Natural killer cell (primary cell): Measurements from ENCODE around the gene AURKB. TPM values are rescaled to one million over a fixed set of nuclear protein-coding genes. Genes with fewer than 3 reads are reported as not detected.
A peak's percentile ranks its signal among the peaks of the same experiment; 100 is the strongest.

Experiments used
- ATAC-seq, 3 donors: fragments of 150-1000 bp in 2 of 3; fragments of 200-7000 bp in 1 of 3; cut with Tn5 transposase; 1 replicate in 1 of 3; 2 replicates in 2 of 3; pipeline ENCODE4 v1.10.0; 2021; ENCODE audit warnings: mild to moderate bottlenecking in 2 of 3, moderate library complexity in 2 of 3
- DNase-seq, 2 donors: peaks; one replicate each; pipeline versions ENCODE4 v3.0.0 to v3.0.0-alpha.2; 2013 to 2021; ENCODE audit warnings: mixed read lengths in 1 of 2
- H3K27ac ChIP-seq: one replicate; pipeline ENCODE4 v1.5.1; 2013; ENCODE audit warnings: mild to moderate bottlenecking, low read length
- H3K27me3 ChIP-seq: one replicate; pipeline ENCODE4 v1.6.1; 2013; ENCODE audit warnings: low read length; ENCODE audit not compliant: control insufficient read depth, insufficient read depth
- H3K36me3 ChIP-seq: one replicate; pipeline ENCODE4 v1.6.1; 2013; ENCODE audit warnings: low read length; ENCODE audit not compliant: control insufficient read depth, insufficient read depth
- H3K4me1 ChIP-seq: one replicate; pipeline ENCODE4 v1.6.1; 2013; ENCODE audit warnings: low read length; ENCODE audit not compliant: control insufficient read depth, insufficient read depth
- H3K4me3 ChIP-seq: one replicate; pipeline ENCODE4 v1.5.1; 2013; ENCODE audit warnings: low read length
- H3K9me3 ChIP-seq: one replicate; pipeline ENCODE4 v1.6.1; 2013; ENCODE audit warnings: low read length; ENCODE audit not compliant: control insufficient read depth, insufficient read depth
- H3K27ac Mint-ChIP-seq, 2 donors: one replicate each; pipeline ENCODE4 v1.8.0; 2022; ENCODE audit warnings: mild to moderate bottlenecking in 2 of 2, mixed read lengths in 2 of 2, moderate library complexity in 1 of 2
- H3K27me3 Mint-ChIP-seq, 2 donors: one replicate each; pipeline ENCODE4 v1.8.0; 2022; ENCODE audit warnings: low read depth in 2 of 2, mixed read lengths in 2 of 2
- H3K36me3 Mint-ChIP-seq: one replicate; pipeline ENCODE4 v1.8.0; 2022; ENCODE audit warnings: mixed read lengths
- H3K4me1 Mint-ChIP-seq, 2 donors: one replicate each; pipeline ENCODE4 v1.8.0; 2022; ENCODE audit warnings: mixed read lengths in 2 of 2
- H3K4me3 Mint-ChIP-seq: one replicate; pipeline ENCODE4 v1.8.0; 2022; ENCODE audit warnings: mild to moderate bottlenecking, moderate library complexity, mixed read lengths
- H3K9me3 Mint-ChIP-seq, 2 donors: one replicate each; pipeline ENCODE4 v1.8.0; 2022; ENCODE audit warnings: mixed read lengths in 2 of 2
- WGBS: methylation state at CpG from one replicate; pipeline ENCODE4 v1.1.7; 2013; ENCODE audit warnings: missing lambda C conversion rate; ENCODE audit not compliant: insufficient coverage; 5-methylcytosine and 5-hydroxymethylcytosine counted together
- intact Hi-C: fragments of 100-400 bp; cut with micrococcal nuclease; formaldehyde crosslinking; loops from one replicate; pipeline ENCODE4 v1.14.2; 2022
- total RNA-seq, 4 donors: library from RNA; stranded (reverse); fragments of 120-200 nt in 1 of 4; gene quantifications; one replicate each; pipeline versions ENCODE4 v1.2.3 to v1.2.4, GENCODE V29; 2013 to 2022
- TF ChIP-seq, protein P1 (sequence below): fragments of 200-600 bp; IDR thresholded peaks from one replicate; pipeline ENCODE4 v1.8.0; 2022; ENCODE audit warnings: antibody characterized with exemption

The AURKB gene
- total RNA-seq, 3 donors from 2014 or later (not counting 1 experiment from before 2014, with no cell fraction given), result 2.1 to 4.8 (median 4.1) TPM

DNA sequence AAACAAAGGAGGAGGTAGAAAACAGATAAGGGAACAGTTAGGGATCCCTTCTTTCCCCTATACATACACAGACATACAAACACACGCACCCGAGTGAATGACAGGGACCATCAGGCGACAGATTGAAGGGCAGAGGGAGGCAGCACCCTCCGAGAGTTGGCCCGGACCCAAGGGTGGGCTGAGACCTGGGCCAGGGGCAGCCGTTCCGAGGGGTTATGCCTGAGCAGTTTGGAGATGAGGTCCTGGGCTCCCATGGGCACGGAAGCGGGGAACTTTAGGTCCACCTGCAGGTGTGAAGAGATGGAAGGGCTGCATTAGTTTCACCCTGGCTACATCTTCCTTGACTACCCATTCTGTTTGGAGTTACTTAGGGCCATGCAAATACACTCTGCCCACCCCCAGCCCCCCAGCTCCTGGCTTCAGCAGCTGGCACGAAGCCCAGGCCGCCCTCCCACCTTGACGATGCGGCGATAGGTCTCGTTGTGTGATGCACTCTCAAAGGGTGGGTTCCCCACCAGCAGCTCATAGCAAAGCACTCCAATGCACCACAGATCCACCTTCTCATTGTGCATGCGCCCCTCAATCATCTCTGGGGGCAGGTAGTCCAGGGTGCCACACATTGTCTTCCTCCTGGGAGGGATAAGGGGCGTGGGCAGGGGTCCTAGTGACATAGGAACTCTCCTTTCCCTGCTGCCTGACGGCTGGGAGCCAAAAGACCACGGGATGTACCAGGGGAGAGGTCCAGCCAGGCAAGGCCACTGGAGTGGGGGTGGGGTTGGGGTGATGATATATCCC is 5.4 kb downstream of the AURKB start:
- TF ChIP-seq, protein P1, sequence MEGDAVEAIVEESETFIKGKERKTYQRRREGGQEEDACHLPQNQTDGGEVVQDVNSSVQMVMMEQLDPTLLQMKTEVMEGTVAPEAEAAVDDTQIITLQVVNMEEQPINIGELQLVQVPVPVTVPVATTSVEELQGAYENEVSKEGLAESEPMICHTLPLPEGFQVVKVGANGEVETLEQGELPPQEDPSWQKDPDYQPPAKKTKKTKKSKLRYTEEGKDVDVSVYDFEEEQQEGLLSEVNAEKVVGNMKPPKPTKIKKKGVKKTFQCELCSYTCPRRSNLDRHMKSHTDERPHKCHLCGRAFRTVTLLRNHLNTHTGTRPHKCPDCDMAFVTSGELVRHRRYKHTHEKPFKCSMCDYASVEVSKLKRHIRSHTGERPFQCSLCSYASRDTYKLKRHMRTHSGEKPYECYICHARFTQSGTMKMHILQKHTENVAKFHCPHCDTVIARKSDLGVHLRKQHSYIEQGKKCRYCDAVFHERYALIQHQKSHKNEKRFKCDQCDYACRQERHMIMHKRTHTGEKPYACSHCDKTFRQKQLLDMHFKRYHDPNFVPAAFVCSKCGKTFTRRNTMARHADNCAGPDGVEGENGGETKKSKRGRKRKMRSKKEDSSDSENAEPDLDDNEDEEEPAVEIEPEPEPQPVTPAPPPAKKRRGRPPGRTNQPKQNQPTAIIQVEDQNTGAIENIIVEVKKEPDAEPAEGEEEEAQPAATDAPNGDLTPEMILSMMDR, result no peak
- 93% methylated on average over 19 of the region's 19 CpGs for whole genome bisulfite sequencing
- H3K9me3 ChIP-seq, result no peaks in the 10 kb centered on the region
- Mint-ChIP-seq H3K9me3 (no peaks in the 10 kb centered on the region), H3K27ac (no peak overlapping the region), H3K27me3 (no peaks in the 10 kb centered on the region), H3K4me1 (peaks cover 6 to 12% of the 10 kb centered on the region in 2 donors), H3K36me3 (no peaks in the 10 kb centered on the region), H3K4me3 (no peak overlapping the region)
- no peak for ATAC-seq
- H3K4me1 ChIP-seq, result peaks cover 11% of the 10 kb centered on the region
- H3K27me3 ChIP-seq, result no peaks in the 10 kb centered on the region
- no peak overlapping the region for H3K4me3 ChIP-seq
- intact Hi-C loops, result no loop called here
- DNase-seq, result no peak
- H3K27ac ChIP-seq, result no peak overlapping the region
- H3K36me3 ChIP-seq, result no peaks in the 10 kb centered on the region

DNA sequence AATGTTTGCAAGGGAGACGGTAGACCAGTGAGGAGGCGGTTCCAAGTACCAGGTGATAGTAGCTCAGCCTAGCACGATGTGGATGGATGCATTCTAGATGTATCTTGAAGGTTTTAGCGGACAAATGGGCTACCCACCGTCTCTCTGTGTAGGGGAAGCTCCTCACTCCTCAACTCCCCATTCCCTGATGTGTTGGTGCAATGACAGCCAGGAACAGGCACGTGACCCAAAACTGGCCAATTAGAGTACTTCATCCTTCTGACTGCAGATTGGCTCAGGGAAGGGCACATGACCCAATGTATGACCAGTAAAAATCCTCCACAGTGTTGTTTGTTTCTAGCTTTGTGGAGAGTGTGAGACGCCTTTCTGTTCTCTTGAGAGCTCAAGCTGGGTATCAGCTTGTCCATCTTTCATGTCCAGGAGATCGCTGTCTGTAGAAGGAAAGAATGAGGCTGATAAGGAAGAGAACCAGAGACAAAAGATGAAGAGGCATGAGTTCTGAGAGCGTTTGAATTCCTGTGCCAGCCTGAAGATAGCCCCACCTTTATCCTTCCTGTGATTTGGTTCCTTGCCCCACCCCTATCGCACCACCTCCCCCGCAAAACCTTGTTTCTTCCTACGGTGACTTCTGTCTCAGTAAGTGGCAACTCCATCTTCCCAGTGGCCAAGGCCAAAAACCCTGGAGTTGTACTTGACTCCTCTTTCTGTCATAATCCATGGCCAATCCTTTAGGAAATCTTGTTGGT is 18.1 kb downstream of the AURKB start:
- WGBS, result 28% methylated on average over 11 of the region's 12 CpGs
- H3K36me3 Mint-ChIP-seq, result no peaks in the 10 kb centered on the region
- H3K27me3 Mint-ChIP-seq, result no peaks in the 10 kb centered on the region
- DNase-seq (peak; percentile 41 to 80), ATAC-seq (peak; percentile 23 to 42 (median 41))
- Histone ChIP-seq H3K4me1 (peaks cover 51% of the 10 kb centered on the region), H3K36me3 (no peaks in the 10 kb centered on the region), H3K27ac (peak overlapping the region; percentile 72), H3K9me3 (no peaks in the 10 kb centered on the region), H3K27me3 (no peaks in the 10 kb centered on the region), H3K4me3 (peak overlapping the region; percentile 17)
- H3K27ac Mint-ChIP-seq, result no peak overlapping the region
- intact Hi-C loops, result loop anchor here (1.0 kb wide), 1 partner anchor 8 kb away; no protein-coding TSS in a partner anchor
- TF ChIP-seq, protein P1, result no peak
- H3K4me1 Mint-ChIP-seq, result peaks cover 13% of the 10 kb centered on the region in 2 donors
- no peak overlapping the region for H3K4me3 Mint-ChIP-seq
- H3K9me3 Mint-ChIP-seq, result no peaks in the 10 kb centered on the region

DNA sequence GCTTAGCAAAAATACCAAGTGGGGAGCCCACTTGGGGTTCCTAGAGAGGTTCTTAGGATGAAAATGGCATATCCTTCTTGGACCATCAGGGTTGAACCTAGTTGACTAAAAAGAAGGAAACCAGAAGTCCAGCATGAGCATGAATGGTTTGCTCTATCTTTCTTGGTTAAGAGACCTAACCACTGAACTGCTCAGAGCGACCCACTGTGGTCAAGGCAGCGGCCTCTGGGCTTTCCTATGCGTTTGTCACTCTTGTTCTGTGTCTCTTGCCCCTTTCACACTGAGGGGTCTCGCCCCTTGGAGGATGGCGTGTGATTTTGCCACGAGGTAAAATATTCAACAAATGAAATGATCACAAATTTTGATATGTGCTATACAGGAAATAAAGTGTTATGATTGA is 19.9 kb downstream of the AURKB start:
- intact Hi-C loops, result loop anchor here (1.0 kb wide), 1 partner anchor 105 kb away; the partner anchor contains the start of gene SLC25A35
- DNase-seq, result peak in 1 of 2 donors; percentile 28
- no peak overlapping the region for H3K27ac Mint-ChIP-seq

More for the DNA sequence above, 19.9 kb downstream of the AURKB start:
- H3K27me3 Mint-ChIP-seq, result no peaks in the 10 kb centered on the region
- no peaks in the 10 kb centered on the region for H3K9me3 ChIP-seq
- peak overlapping the region; percentile 4 for H3K4me3 ChIP-seq
- peak overlapping the region; percentile 86 for H3K27ac ChIP-seq
- no peaks in the 10 kb centered on the region for H3K9me3 Mint-ChIP-seq
- no peaks in the 10 kb centered on the region for H3K27me3 ChIP-seq
- H3K4me3 Mint-ChIP-seq, result no peak overlapping the region
- no peak for ATAC-seq
- no peaks in the 10 kb centered on the region for H3K36me3 Mint-ChIP-seq
- 25% methylated on average over 6 of the region's 6 CpGs for WGBS
- peaks cover 13% of the 10 kb centered on the region in 2 donors for H3K4me1 Mint-ChIP-seq
- peaks cover 54% of the 10 kb centered on the region for H3K4me1 ChIP-seq
- TF ChIP-seq, protein P1, result no peak
- H3K36me3 ChIP-seq, result no peaks in the 10 kb centered on the region
